ENCODE measurements around the gene APOBEC3H.

APOBEC3H gene

GRCh38 chr22:39103431-39103830, 6.4 kb downstream of the APOBEC3H start:
- no peak overlapping the region for H3K4me2 ChIP-seq (ENCODE audit: low read length)
- H3K27me3 ChIP-seq (ENCODE audit: insufficient read depth, low read length) = no peaks in the 10 kb centered on the region
- no peaks in the 10 kb centered on the region for H3F3A ChIP-seq (ENCODE audit: insufficient read depth, low read length)
- H3K36me3 ChIP-seq (ENCODE audit: insufficient read depth, low read length) = no peaks in the 10 kb centered on the region
- H3K4me3 ChIP-seq (ENCODE audit: low read depth, low read length, poor library complexity, severe bottlenecking) = no peak overlapping the region
- H3K9ac ChIP-seq (ENCODE audit: low read length) = no peak overlapping the region
- H3K9me3 ChIP-seq (ENCODE audit: low read length) = no peaks in the 10 kb centered on the region
- no peak overlapping the region for H2AFZ ChIP-seq (ENCODE audit: low read length)
- no peaks in the 10 kb centered on the region for H3K4me1 ChIP-seq (ENCODE audit: insufficient read depth, low read length, severe bottlenecking)
- H3K79me2 ChIP-seq (ENCODE audit: insufficient read depth, low read length) = no peaks in the 10 kb centered on the region
- H4K20me1 ChIP-seq (ENCODE audit: insufficient read depth, low read length) = no peaks in the 10 kb centered on the region
- H3K9me2 ChIP-seq (ENCODE audit: low read depth, low read length) = no peaks in the 10 kb centered on the region
- TF ChIP-seq CTCF (IDR thresholded peaks at IDR 0.05; ENCODE audit: low read length) (no peak), EZH2 (IDR thresholded peaks at IDR 0.05; ENCODE audit: borderline replicate concordance, low read length) (no peak)
- no peak overlapping the region for H3K27ac ChIP-seq (ENCODE audit: low read depth, low read length, poor library complexity, severe bottlenecking)

- TF ChIP-seq EZH2 (IDR thresholded peaks at IDR 0.05; ENCODE audit: borderline replicate concordance, low read length) (no peak), CTCF (IDR thresholded peaks at IDR 0.05; ENCODE audit: low read length) (no peak)
- Histone ChIP-seq H3K4me3 (ENCODE audit: low read depth, low read length, poor library complexity, severe bottlenecking) (no peak overlapping the region), H3K9ac (ENCODE audit: low read length) (no peak overlapping the region), H3K27me3 (ENCODE audit: insufficient read depth, low read length) (peaks cover 6% of the 10 kb centered on the region; the same call in 1 of the 2 replicates), H3F3A (ENCODE audit: insufficient read depth, low read length) (no peaks in the 10 kb centered on the region), H3K4me2 (ENCODE audit: low read length) (no peak overlapping the region), H3K9me2 (ENCODE audit: low read depth, low read length) (no peaks in the 10 kb centered on the region), H3K79me2 (ENCODE audit: insufficient read depth, low read length) (no peaks in the 10 kb centered on the region), H3K27ac (ENCODE audit: low read depth, low read length, poor library complexity, severe bottlenecking) (no peak overlapping the region), H4K20me1 (ENCODE audit: insufficient read depth, low read length) (no peaks in the 10 kb centered on the region), H2AFZ (ENCODE audit: low read length) (no peak overlapping the region), H3K4me1 (ENCODE audit: insufficient read depth, low read length, severe bottlenecking) (no peaks in the 10 kb centered on the region), H3K36me3 (ENCODE audit: insufficient read depth, low read length) (no peaks in the 10 kb centered on the region), H3K9me3 (ENCODE audit: low read length) (no peaks in the 10 kb centered on the region)
These were observed 9.3 kb downstream of the APOBEC3H start for GRCh38 chr22:39106326-39106725.

- H3K27me3 ChIP-seq (ENCODE audit: insufficient read depth, low read length) = peaks cover 9% of the 10 kb centered on the region
- no peaks in the 10 kb centered on the region for H3K79me2 ChIP-seq (ENCODE audit: insufficient read depth, low read length)
- TF ChIP-seq EZH2 (IDR thresholded peaks at IDR 0.05; ENCODE audit: borderline replicate concordance, low read length) (no peak), CTCF (IDR thresholded peaks at IDR 0.05; ENCODE audit: low read length) (no peak)
- no peak overlapping the region for H2AFZ ChIP-seq (ENCODE audit: low read length)
- no peak overlapping the region for H3K9ac ChIP-seq (ENCODE audit: low read length)
- H3K4me2 ChIP-seq (ENCODE audit: low read length) = no peak overlapping the region
- H3K9me2 ChIP-seq (ENCODE audit: low read depth, low read length) = no peaks in the 10 kb centered on the region
- H3F3A ChIP-seq (ENCODE audit: insufficient read depth, low read length) = no peaks in the 10 kb centered on the region
- H3K4me1 ChIP-seq (ENCODE audit: insufficient read depth, low read length, severe bottlenecking) = no peaks in the 10 kb centered on the region
- no peaks in the 10 kb centered on the region for H3K9me3 ChIP-seq (ENCODE audit: low read length)
- no peak overlapping the region for H3K4me3 ChIP-seq (ENCODE audit: low read depth, low read length, poor library complexity, severe bottlenecking)
- H3K36me3 ChIP-seq (ENCODE audit: insufficient read depth, low read length) = no peaks in the 10 kb centered on the region
- no peaks in the 10 kb centered on the region for H4K20me1 ChIP-seq (ENCODE audit: insufficient read depth, low read length)
- H3K27ac ChIP-seq (ENCODE audit: low read depth, low read length, poor library complexity, severe bottlenecking) = no peak overlapping the region
These were observed 11.4 kb downstream of the APOBEC3H start for GRCh38 chr22:39108487-39108886.
